WERI-Rb-1 (cell line): ENCODE data around the gene SRPK2.

Experiments
- DNase-seq: peaks from one replicate; pipeline ENCODE4 v3.0.0-alpha.2; 2020
- H3K27ac ChIP-seq: fragments of 250-450 bp; sonication (Bioruptor Pico); 2 replicates; pipeline ENCODE4 v1.5.1; 2020; ENCODE audit warnings: mild to moderate bottlenecking, moderate library complexity
- H3K27me3 ChIP-seq: fragments of 250-450 bp; sonication (Bioruptor Pico); 2 replicates; pipeline ENCODE4 v1.5.1; 2021; ENCODE audit warnings: mild to moderate bottlenecking, low read depth, moderate library complexity; ENCODE audit not compliant: insufficient read depth, severe bottlenecking
- H3K36me3 ChIP-seq: fragments of 250-450 bp; sonication (Bioruptor Pico); 2 replicates; pipeline ENCODE4 v1.5.1; 2020; ENCODE audit warnings: mild to moderate bottlenecking, moderate library complexity
- H3K4me3 ChIP-seq: 2 replicates; pipeline ENCODE4 v1.5.1; 2011; ENCODE audit warnings: low read depth, mild to moderate bottlenecking, control low read depth, low read length
- H3K9me3 ChIP-seq: fragments of 250-450 bp; sonication (Bioruptor Pico); 2 replicates; pipeline ENCODE4 v1.5.1; 2021; ENCODE audit warnings: mild to moderate bottlenecking, moderate library complexity; ENCODE audit not compliant: severe bottlenecking
- CTCF ChIP-seq: IDR thresholded peaks from 2 replicates; pipeline ENCODE4 v1.5.1; 2011; ENCODE audit warnings: low read depth, mild to moderate bottlenecking, control low read depth, inconsistent platforms, low read length

The SRPK2 gene

GRCh38 chr7:105246256-105246655, 142.5 kb downstream of the SRPK2 start:
- DNase-seq = no peak
- Histone ChIP-seq H3K36me3 (no peaks in the 10 kb centered on the region), H3K9me3 (no peaks in the 10 kb centered on the region), H3K27me3 (no peaks in the 10 kb centered on the region), H3K4me3 (peak overlapping the region; percentile 10), H3K27ac (peak overlapping the region; percentile 56)
- no peak for TF ChIP-seq CTCF

GRCh38 chr7:105245398-105246114, 143.2 kb downstream of the SRPK2 start:
- peak; percentile 70 for DNase-seq

GRCh38 chr7:105244594-105244993, 144.1 kb downstream of the SRPK2 start:
- no peak for DNase-seq
- TF ChIP-seq CTCF = no peak
- Histone ChIP-seq H3K27ac (peak overlapping the region; percentile 56), H3K9me3 (no peaks in the 10 kb centered on the region), H3K36me3 (no peaks in the 10 kb centered on the region), H3K4me3 (no peak overlapping the region), H3K27me3 (no peaks in the 10 kb centered on the region)

More at GRCh38 chr7:105245398-105246114, 143.2 kb downstream of the SRPK2 start:
- no peaks in the 10 kb centered on the region for H3K36me3 ChIP-seq
- H3K27me3 ChIP-seq = no peaks in the 10 kb centered on the region
- H3K27ac ChIP-seq = peak overlapping the region; percentile 56
- no peaks in the 10 kb centered on the region for H3K9me3 ChIP-seq
- TF ChIP-seq CTCF = no peak
- H3K4me3 ChIP-seq = peak overlapping the region; percentile 10; the same call in 1 of the 2 replicates

- no peak for DNase-seq
- Histone ChIP-seq H3K27ac (no peak overlapping the region), H3K9me3 (no peaks in the 10 kb centered on the region), H3K27me3 (no peaks in the 10 kb centered on the region), H3K4me3 (no peak overlapping the region), H3K36me3 (no peaks in the 10 kb centered on the region)
- TF ChIP-seq CTCF = no peak
These were observed 147.5 kb downstream of the SRPK2 start for GRCh38 chr7:105241198-105241597.

- no peak for TF ChIP-seq CTCF
- no peak for DNase-seq
- H3K27ac ChIP-seq = no peak overlapping the region
These were observed 150.4 kb downstream of the SRPK2 start for GRCh38 chr7:105238198-105238765.

More at GRCh38 chr7:105238198-105238765, 150.4 kb downstream of the SRPK2 start:
- H3K4me3 ChIP-seq = no peak overlapping the region
- no peaks in the 10 kb centered on the region for H3K9me3 ChIP-seq
- H3K36me3 ChIP-seq = no peaks in the 10 kb centered on the region
- H3K27me3 ChIP-seq = no peaks in the 10 kb centered on the region
